Body of pancreas (tissue), 4 donors: Measurements from ENCODE around the gene FAM98C.

Experiments
- CTCF ChIP-seq, 7 experiments: fragments of 450-650 bp in 4 of 7; fragments of 200-600 bp in 3 of 7; sonication (generic) in 3 of 7; IDR thresholded peaks; one replicate each; pipeline ENCODE4 v1.5.1; 2016 to 2019; ENCODE audit warnings: antibody characterized with exemption in 7 of 7
- POLR2A ChIP-seq, 3 donors: fragments of 450-650 bp; IDR thresholded peaks; one replicate each; pipeline ENCODE4 v1.6.1; 2016; ENCODE audit warnings: antibody characterized with exemption in 3 of 3, mild to moderate bottlenecking in 2 of 3

DNA sequence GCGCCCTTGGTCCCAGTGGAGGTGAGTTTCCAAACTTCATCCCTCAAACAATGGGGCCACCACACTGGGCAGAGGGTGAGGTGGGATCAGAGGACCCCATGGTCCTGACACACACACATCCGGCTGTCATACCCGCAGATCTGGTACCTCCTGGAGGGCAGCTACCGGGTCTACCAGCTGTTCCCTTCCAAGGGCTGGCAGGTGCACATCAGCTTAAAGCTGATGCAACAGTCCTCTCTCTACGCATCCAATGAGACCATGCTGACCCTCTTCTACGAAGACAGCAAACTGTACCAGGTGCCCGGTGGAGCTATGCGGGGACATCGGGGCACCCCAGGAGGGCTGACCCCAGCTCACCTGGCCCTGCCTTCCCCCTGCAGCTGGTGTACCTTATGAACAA lies 42.5 kb upstream of the FAM98C start:
- TF ChIP-seq CTCF (IDR thresholded peaks at IDR 0.05) (no peak), POLR2A (IDR thresholded peaks at IDR 0.05) (no peak)
